Stimulated activated CD8-positive, alpha-beta memory T cell treated with anti-CD3 and anti-CD28 coated beads, Interleukin-4, amount 100 ng/mL, for 4 hours (primary cell): ENCODE data around the gene MBOAT1.
"Not testable (repeated sequence)": the region's sequence is repeated elsewhere in the genome, so short reads cannot be mapped to it uniquely, and the experiment has no call there.

Experiments used
- DNase-seq, 2 donors: peaks; one replicate each; pipeline ENCODE4 v3.0.0-alpha.2; 2020; ENCODE audit warnings: low read depth in 2 of 2, low spot score in 1 of 2

The MBOAT1 gene

GRCh38 chr6:20203561-20204511, 8.4 kb downstream of the MBOAT1 start:
- no peak for DNase-seq

- no peak for DNase-seq
These were observed 9.5 kb downstream of the MBOAT1 start for GRCh38 chr6:20202699-20203302.

GRCh38 chr6:20202324-20202658, 10.0 kb downstream of the MBOAT1 start:
- DNase-seq, result no peak

- no peak for DNase-seq
These were observed 11.3 kb downstream of the MBOAT1 start for GRCh38 chr6:20200761-20201630.

- DNase-seq, result no peak
These were observed 13.5 kb downstream of the MBOAT1 start for GRCh38 chr6:20198775-20199174.

- DNase-seq, result no peak
These were observed 14.0 kb downstream of the MBOAT1 start for GRCh38 chr6:20198156-20198774.

- DNase-seq, result no peak
These were observed 15.0 kb downstream of the MBOAT1 start for GRCh38 chr6:20197251-20197650.

- DNase-seq, result no peak
These were observed 19.6 kb downstream of the MBOAT1 start for GRCh38 chr6:20192625-20193024.

GRCh38 chr6:20191992-20192391, 20.3 kb downstream of the MBOAT1 start:
- no peak for DNase-seq

- no peak for DNase-seq
These were observed 23.6 kb downstream of the MBOAT1 start for GRCh38 chr6:20188630-20189075.

GRCh38 chr6:20186981-20187380, 25.3 kb downstream of the MBOAT1 start:
- DNase-seq, result no peak

GRCh38 chr6:20183706-20184105, 28.6 kb downstream of the MBOAT1 start:
- no peak for DNase-seq

GRCh38 chr6:20182926-20183521, 29.2 kb downstream of the MBOAT1 start:
- no peak for DNase-seq

GRCh38 chr6:20182069-20182468, 30.2 kb downstream of the MBOAT1 start:
- no peak for DNase-seq

GRCh38 chr6:20180935-20181334, 31.3 kb downstream of the MBOAT1 start:
- DNase-seq, result no peak

- not testable (repeated sequence) for DNase-seq
These were observed 32.8 kb downstream of the MBOAT1 start for GRCh38 chr6:20179287-20180045.

- DNase-seq, result no peak
These were observed 33.9 kb downstream of the MBOAT1 start for GRCh38 chr6:20178327-20178726.

- no peak for DNase-seq
These were observed 36.4 kb downstream of the MBOAT1 start for GRCh38 chr6:20175810-20176410.
